ENCODE data around the gene PPCDC.
A peak's percentile ranks its signal among the peaks of the same experiment; 100 is the strongest.

PPCDC gene

GRCh38 chr15:75045332-75046015 is 22.1 kb downstream of the PPCDC start:
- no peak for DNase-seq

DNA sequence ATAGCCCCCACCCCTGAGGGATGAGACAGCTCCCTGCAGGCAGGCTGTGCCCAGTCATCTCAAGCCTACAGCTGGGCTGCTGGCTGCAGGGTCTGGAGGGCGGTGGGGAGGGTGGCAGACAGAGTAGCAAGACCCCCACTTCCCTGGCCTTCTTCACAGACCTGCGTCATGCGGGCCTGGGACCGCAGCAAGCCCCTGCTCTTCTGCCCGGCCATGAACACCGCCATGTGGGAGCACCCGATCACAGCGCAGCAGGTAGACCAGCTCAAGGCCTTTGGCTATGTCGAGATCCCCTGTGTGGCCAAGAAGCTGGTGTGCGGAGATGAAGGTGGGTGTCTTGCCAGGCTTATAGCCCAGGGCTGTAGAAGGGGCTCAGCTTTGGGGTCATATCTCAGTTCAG is 25.0 kb downstream of the PPCDC start:
- no peak for DNase-seq

DNA sequence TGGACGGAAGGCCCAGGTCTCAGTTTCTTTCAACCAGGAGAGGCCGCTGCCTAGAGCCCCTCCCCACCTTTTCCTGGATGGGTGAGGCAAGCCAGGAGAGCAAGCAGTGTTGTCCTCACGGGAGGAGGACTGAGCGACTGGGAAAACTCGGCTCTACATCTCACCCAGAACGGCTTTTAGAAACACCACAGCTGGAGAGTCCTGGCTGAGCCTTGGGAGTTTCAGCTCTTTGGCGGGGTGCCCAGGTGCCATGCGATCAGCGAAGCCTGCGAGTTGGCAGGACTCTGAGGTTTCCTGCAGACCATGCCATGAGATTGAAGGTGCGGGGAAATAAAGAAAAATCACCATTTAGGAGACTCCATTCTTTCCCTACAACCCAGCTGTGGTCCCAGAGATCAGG is 26.0 kb downstream of the PPCDC start:
- DNase-seq: no peak

DNA sequence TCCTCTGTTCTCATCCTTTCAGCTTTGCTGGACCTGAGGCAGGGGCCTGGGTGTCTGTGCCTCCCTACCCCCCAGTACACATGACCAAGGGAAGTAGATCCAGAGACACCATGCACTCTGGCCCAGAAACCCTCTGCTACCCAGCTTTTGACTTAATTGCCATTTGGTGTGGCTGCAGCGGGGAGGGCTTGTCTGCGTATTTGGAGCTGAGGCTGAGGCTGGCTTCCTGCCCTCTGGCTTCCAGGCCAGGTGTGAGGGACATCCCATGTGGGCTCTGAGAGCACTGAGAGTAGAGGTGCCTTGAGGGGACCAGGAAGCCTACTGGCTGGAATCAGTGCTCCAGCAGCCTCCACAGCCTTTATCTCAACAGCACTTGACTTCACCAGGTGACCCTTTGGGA is 26.9 kb downstream of the PPCDC start:
- DNase-seq: no peak

DNA sequence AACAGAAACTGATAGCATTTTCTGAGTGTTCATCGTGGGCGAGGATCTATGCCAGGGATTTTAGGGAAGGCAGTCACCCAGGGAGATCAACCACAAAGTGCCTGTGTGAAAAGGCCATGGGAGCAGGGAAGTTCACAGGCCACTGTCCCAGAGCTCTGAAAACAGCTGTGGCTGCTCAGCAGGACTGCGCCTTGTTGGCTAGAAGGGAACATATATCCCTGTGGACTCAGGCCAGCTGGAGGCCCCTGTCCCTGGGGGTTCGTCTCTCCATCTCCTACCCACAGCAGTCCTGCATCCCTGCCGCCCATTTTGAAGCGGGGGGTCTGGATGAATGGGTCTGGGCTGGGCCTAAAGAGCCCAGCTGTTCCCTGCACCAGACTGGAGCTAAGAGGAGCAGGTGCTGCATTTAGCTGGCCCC is 27.8 kb downstream of the PPCDC start:
- no peak for DNase-seq

DNA sequence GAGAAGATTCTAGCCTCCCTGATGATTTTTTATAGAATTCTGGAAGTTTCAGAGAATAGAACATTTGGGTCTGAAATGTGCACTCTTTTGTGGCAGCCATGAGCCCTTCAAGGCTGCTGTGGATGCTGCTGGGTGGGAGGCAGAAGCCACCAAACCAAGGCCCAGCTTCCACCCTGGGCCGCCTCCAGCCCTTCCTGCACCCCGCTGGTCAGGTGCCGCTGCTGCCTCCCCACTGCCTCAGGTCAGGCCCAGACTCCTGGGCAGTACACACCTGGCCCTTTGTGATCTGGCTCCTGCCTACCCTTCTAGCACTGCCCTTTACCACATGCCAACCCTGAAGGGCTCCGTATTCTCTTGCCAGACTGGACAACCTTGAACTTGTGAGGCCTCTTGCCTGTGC is 28.3 kb downstream of the PPCDC start:
- DNase-seq: no peak

- no peak for DNase-seq
These were observed 29.8 kb downstream of the PPCDC start for GRCh38 chr15:75052972-75053747.

DNA sequence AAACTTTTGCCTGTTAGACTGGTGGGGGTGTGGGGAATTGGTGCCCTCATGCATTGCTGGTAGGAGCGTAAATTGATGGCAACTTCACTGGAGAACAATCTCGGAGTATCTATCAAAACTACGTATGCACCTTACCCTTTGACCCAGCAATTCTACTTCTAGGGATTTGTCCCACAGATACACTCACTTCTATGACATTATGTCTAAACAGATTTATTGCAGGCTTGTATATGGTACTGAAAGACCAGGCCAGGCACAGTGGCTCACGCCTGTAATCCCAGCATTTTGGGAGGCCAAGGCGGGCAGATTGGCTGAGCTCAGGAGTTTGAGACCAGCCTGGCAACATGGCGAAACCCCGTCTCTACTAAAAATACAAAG is 30.3 kb downstream of the PPCDC start:
- no peak for DNase-seq

GRCh38 chr15:75054172-75054897 is 30.9 kb downstream of the PPCDC start:
- no peak for DNase-seq

GRCh38 chr15:75056036-75056435 is 32.6 kb downstream of the PPCDC start:
- no peak for DNase-seq

- DNase-seq: no peak
These were observed 34.9 kb downstream of the PPCDC start for GRCh38 chr15:75058127-75058905.

GRCh38 chr15:75059607-75060006 is 36.2 kb downstream of the PPCDC start:
- DNase-seq: no peak

- DNase-seq: peak in 1 of 2 donors; percentile 36
These were observed 37.9 kb downstream of the PPCDC start for GRCh38 chr15:75061272-75061671.

DNA sequence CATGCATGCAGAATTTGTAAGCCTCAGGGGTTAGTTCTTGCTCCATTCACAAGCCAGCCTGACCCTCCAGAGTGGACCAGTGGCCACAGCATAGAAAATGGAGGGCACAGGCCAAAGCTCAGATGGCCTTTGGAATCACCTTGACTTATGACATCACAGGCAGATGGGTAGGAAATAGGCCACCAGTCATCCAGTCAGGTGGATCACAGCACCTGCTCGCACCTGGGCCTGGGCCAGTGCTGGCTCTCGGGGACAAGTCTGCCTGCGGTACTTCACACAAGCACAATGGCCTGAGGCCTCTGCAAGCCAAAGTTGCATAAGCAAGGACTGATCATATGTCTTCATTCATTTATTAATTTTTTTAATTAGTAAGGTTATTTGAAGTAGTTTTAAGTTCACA is 39.3 kb downstream of the PPCDC start:
- no peak for DNase-seq

GRCh38 chr15:75063338-75063737 is 39.9 kb downstream of the PPCDC start:
- DNase-seq: no peak

GRCh38 chr15:75063889-75064288 is 40.5 kb downstream of the PPCDC start:
- no peak for DNase-seq

DNA sequence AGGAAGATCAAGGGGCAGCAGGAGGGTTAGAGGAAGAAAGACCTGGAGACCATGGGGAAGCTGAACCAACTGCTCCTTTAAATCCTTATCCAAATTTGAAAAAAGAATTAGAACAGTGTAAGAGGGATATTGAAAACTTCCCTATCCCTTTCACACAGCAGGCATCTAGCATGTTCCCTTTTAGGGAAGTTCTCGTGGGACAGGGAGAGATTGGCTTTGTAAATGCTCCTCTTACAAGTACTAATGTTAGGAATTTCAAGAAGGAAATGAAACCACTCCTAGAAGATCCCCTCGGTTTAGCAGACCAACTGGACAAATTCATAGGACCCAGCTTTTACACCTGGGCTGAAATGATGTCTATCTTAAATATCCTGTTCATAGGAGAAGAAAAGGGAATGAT is 41.5 kb downstream of the PPCDC start:
- no peak for DNase-seq

DNA sequence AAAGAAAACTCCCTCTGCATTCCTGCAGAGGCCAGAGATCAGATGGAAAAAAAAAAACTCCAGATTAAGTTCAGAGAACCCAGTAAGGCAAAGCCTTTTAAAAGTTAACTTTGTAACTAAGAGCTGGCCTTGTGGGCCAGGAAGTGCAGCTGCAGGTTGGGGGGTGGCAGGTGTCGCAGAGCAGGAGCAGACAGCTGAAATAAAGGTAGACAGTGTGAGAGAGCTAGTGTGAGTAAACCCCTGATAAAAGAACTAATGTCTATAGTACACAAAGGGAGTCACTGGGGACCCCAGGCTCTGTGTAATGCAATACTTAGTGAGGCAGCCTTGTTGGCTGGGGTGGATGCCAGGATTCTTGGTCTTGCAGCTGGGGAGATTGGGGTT is 42.1 kb downstream of the PPCDC start:
- no peak for DNase-seq

DNA sequence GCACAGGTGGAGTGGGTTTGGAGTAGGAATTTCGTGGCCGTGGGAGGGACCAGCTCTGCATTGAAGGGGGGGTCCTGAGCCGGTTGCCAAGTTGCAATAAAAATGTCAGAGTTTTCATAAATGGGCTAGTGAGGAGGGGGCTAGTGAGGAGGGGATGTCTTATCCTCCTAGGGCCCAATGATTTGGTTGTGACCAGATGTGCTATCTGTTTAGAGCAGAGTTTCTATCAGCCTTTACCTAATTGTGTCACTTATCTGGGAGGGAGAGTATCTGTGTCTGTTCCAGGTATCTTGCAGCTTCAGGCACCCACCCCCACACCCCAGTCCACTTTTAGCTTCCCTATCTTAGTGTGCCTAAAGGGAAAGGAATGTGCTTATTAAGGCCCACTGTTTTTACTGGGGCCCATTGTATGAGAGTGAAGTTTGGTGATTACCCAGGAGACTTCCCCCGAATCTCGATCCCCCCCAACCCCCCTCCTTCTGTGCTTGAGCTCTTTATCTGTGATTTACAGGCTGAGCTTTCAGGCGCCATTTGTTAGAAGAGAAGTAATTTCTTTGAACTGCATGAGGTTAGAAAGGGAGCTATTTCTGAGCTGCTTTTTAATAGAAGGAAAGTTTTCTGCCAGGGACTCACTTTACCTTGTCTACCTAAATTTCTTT is 42.6 kb downstream of the PPCDC start:
- DNase-seq: no peak

GRCh38 chr15:75067123-75067830 is 43.9 kb downstream of the PPCDC start:
- peak; percentile 31 to 59 for DNase-seq

DNA sequence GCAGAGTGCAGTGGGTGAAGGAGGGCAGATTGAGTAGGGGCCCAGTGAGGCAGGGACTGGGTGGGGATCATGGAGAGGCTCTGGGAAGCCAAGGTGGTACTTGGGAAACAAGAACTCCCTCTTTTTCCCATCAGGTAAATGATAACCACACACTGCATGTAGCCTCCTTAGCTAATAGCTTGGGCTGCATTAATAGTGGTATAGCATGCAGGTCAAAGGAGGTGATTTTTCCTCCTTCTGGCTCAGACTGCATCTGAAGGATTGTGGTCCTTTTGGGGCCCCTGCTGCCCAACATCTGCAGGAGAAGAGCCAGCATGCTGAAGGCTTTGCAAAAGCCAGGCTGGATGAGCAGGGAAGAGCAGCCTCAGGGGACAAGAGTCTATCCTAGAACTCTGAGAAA is 45.4 kb downstream of the PPCDC start:
- DNase-seq: no peak
